HG03280 (cell line): ENCODE results near the gene HAP1.
"Not testable (repeated sequence)": the region's sequence is repeated elsewhere in the genome, so short reads cannot be mapped to it uniquely, and the experiment has no call there.

Experiments
- ATAC-seq: cut with Tn5 transposase; IDR thresholded peaks from one replicate; pipeline ENCODE4 v1.9.1; 2021; ENCODE audit warnings: mild to moderate bottlenecking, moderate library complexity; ENCODE audit not compliant: unreplicated experiment

Gene HAP1

DNA sequence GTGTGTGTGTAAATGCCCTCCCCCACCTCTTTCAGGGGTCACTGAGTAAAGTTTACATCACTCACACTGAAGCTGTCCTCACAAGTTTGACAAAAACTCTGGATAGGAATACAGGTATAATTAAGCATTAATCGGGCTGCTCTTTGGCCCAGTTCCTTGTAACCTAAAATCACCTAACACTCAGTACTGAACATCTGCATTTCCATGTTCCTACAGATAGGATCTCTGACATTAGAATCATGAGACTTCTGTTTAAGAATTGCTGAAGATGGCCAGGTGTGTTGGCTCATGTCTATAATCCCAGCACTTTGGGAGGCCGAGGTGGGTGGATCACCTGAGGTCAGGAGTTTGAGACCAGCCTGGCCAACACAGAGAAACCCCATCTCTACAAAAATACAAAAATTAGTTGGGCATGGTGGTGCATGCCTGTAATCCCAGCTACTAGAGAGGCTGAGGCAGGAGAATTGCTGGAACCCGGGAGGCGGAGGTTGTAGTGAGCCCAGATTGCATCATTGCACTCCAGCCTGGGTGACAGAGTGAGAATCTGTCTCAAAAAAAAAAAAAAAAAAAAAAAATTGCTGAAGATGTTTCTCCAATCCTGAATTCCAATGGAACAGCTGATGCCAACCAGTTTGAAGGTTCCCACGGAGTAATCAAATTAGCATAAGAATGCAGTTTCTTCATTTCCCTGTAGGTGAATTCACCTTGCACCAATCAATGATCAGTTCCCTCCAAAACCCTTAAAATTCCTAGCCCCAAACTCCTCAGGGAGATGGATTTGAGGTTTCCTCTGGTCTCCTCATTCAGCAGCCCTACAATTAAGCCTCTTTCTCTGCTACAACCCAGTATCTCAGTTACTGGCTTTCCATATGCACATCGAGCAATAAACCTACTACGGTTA is 59.0 kb downstream of the HAP1 start:
- not testable (repeated sequence) for ATAC-seq
